ENCODE data around the gene TOE1.
"Not testable (repeated sequence)": the region's sequence is repeated elsewhere in the genome, so short reads cannot be mapped to it uniquely, and the experiment has no call there.

Gene TOE1
- 40.5 to 51.3 reads per million in 2 experiments for total RNA-seq

- peak; percentile 82 for DNase-seq (ENCODE audit: low read depth)
Measured at GRCh38 chr1:45339789-45340558, at the start of gene TOE1, which contains the start of gene MUTYH. Gene TOE1 (plus strand): TSS chr1:45340170. CDS start chr1:45340253, 83 bp downstream. Gene MUTYH (minus strand): TSS chr1:45340440. CDS start chr1:45334505, 5,935 bp downstream.

- DNase-seq (ENCODE audit: low read depth): not testable (repeated sequence)
Measured at GRCh38 chr1:45291002-45291401, 49.0 kb upstream of the TOE1 start.

DNA sequence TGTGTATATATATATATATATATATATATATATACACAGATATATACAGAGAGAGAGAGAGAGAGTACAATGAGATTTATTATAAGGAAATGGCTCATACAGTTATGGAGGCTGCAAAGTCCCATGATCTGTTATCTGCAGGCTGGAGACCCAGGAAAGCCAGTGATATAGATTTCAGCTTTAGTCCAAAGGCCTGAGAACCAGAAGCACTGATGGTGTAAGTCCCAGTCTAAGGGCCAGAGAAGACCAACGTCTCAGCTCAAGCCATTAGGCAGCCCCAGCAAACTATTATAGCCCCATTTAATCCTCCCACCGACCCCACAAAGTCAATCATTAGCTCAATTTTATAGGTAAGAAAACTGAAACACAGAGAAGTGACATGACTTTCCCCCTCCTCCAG lies 48.3 kb upstream of the TOE1 start:
- no peak for DNase-seq (ENCODE audit: low read depth)

DNA sequence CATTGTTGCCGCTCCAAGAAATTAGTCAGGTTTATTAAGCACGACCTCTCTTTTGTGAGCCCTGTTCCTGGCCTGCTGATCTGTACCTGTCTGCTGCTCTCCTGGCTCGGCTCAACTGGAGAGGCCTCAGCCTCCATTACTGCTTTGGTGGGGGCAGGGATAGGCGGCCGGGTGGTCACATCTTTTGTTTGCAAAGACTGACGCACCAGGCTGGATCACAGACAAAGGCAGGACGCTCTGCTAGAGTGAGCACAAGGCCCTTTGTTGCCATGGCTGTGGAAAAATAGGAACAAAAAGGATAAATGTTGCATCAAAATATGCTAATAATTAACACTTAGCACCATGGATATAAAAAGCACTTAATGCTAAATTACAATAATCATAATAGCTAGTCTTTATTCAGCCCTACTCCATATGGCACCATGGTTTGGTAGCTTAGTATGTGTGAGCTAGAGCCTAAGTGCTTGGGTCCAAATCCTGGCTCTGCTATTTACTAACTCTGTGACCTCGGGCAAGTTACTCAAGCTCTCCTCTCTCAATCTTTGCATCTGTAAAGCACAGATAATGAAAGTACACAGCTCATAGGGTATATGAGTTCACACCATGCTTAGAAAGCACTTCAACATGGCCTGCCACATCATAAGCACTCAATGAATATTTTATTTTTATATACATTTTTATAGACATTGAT lies 42.2 kb upstream of the TOE1 start:
- DNase-seq (ENCODE audit: low read depth): no peak

DNA sequence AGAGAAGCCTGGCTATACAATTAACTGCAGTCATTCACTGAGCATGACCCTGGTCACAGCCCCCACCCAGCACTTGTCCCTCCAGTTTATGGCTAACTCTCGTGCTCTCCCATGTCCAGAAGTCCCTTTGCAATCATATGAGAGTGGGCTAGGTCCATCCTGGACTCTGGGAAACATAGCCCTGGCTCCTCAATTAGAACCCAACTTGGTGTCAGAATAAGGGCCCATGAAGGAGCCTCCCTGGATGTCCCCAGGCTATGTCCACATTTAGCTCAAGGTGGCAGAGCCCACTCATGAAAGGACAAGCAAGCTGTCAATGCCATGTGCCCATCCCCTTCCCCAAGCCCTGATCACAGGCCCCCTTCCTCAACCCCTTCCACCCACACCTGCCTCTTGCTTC lies 40.7 kb upstream of the TOE1 start:
- DNase-seq (ENCODE audit: low read depth): no peak

DNA sequence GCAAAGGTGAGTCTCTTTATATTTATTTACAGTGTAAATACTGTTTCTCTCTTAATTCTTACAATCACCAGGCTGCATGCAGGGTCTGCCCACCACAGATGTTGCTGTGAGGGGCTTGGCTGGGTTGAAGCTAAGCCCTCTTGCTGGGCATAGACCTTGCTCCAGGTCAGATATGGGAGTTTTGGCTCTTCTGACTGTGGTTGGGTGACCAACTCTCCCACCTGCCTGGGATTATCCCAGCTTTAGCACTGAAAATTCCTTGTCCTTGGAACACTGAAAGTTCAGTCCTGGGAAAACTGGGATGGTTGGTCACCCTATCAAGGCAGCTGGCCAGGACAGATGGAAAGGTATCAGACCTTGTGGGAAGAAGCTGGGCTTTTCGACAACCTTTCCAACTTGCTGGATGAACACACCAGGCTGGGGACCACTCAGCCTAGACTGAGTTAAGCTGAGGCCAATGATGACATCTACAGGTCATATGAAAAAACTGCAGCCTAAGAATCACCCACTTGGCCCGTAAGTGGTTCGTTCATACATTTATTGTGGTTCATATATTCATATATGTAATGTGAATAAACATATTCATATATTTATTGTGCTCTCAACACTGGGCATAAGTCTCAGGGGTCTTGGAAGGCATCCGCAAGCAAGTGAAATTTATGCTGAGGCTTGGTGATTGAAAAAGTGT lies 39.8 kb upstream of the TOE1 start:
- DNase-seq (ENCODE audit: low read depth): peak; percentile 14

DNA sequence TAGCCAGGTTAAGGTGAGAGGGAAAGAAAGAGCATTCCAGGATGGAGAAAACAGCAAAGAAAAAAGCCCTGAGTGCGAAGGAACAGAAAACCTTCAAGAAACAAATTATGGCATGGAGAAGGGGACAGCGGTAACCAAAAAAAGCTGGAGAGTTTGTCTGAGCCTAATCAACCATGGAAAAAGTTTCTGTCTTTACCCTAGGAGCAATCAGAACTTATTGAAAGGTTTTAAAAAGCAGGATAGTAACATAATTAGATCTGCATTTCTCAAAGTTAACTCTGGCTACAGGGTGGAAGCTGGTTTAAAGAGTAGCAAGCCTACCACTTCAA lies 39.3 kb upstream of the TOE1 start:
- no peak for DNase-seq (ENCODE audit: low read depth)

DNA sequence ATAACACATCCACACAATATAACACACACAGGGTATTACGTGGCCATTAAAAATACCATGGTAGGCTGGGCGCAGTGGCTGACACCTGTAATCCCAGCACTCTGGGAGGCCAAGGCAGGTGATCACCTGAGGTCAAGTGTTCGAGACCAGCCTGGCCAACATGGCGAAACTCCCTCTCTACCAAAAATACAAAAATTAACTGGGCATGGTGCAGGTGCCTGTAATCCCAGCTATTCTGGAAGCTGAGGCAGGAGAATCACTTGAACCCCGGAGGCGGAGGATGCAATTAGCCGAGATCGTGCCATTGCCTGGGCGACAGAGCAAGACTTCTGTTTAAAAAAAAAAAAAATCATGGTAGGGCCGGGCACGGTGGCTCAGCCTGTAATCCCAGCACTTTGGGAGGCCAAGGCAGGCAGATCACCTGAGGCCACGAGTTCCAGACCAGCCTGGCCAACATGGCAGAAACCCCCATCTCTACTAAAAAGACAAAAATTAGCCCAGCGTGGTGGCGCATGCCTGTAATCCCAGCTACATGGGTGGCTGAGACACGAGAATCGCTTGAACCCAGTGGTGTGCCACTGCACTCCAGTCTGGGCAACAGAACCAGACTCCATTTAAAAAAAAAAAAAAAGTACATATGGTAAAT lies 37.3 kb upstream of the TOE1 start:
- DNase-seq (ENCODE audit: low read depth): no peak

DNA sequence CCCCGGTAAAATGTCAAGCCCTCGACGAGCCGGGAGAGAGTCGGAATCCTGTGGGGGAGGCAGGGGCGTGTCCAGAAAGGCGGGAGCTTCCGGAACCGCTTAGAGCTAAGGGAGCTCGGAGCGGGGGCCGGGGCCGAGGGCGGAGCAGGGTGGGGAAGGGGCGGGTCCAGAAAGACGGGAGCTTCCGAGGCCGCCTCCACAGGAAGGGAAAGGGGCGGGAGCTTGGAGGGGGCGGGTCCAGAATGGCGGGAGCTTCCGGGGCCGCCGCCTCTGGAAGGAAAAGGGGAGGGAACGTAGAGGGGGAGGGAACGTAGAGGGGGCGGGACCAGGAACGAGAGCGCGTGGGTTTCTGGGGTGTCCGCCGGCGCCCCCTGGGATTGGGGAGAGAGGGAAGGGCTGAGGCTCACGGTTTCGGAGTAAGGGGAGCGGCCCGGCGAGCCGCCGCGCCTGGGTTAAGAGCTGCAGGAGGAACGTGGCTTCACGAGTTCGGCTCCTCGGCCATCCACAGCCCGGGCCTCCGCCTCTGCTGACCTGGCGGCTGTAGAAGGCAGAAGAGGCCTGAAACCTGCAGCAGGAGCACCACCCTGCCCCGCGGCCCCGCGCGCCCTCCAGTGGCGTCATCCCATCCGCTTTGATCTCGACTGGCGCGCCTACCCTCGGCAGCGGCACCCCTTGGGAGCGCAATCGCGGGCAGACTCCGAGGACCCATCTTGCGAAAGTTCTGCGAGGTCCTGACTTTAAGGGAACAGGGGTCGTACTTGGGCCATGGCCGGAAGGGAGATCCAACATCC lies 36.3 kb upstream of the TOE1 start:
- DNase-seq (ENCODE audit: low read depth): peak; percentile 97

GRCh38 chr1:45304311-45305081 lies 35.5 kb upstream of the TOE1 start:
- DNase-seq (ENCODE audit: low read depth): no peak

GRCh38 chr1:45305231-45305630 lies 34.7 kb upstream of the TOE1 start:
- no peak for DNase-seq (ENCODE audit: low read depth)

- DNase-seq (ENCODE audit: low read depth): no peak
Measured at GRCh38 chr1:45306319-45306718, 33.7 kb upstream of the TOE1 start.

GRCh38 chr1:45306905-45307304 lies 33.1 kb upstream of the TOE1 start:
- DNase-seq (ENCODE audit: low read depth): no peak

DNA sequence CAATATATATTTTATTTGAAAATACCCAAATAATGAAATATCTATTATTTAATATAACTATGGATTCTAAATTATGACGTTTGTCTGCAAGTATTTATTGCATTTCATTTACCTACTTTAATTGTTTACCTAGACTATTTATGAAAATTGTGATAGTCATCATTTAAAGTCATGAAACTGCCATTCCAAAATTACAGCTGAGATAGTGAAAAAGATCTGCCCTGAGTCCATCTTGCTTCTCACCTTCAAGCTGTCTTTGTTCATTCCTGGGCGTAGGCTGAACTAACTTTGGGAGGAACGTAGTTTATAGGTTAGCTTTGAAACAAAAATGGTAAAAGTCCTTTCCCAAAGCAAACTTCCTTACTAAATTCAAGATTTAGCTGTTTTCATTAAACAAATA lies 25.7 kb upstream of the TOE1 start:
- DNase-seq (ENCODE audit: low read depth): no peak

DNA sequence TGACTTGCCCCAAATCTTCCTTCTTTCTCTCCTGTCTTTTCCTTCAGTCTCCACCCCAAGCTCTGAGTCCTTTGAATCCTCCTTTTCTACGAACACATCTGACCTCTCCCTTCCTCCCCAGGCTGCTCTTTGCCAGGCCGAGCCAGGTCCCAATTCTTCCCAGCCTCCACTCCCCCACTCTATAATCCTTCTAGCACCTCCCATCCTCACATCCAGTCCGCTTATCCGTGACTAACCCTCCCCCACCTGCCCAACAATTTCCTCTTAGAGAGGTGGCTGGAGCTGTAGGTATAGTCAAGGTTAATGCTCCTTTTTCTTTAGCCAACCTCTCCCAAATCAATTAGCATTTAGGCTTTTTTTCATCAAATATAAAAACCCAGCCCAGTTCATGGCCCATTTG lies 22.8 kb upstream of the TOE1 start:
- DNase-seq (ENCODE audit: low read depth): no peak

DNA sequence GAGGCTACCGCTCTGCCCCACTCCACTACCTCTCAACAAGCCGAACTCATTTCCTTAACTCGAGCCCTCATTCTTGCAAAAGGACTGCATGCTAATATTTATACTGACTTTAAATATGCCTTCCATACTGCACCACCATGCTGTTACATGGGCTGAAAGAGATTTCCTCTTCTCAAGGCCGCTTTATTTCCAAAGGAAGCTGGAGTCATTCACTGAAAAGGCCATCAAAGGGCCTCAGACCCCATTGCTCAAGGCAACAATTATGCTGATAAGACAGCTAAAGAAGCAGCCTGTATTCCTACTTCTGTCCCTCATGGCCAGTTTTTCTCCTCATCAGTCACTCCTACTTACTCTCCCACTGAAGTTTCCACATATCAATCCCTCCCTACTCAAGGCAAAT lies 20.2 kb upstream of the TOE1 start:
- DNase-seq (ENCODE audit: low read depth): no peak

DNA sequence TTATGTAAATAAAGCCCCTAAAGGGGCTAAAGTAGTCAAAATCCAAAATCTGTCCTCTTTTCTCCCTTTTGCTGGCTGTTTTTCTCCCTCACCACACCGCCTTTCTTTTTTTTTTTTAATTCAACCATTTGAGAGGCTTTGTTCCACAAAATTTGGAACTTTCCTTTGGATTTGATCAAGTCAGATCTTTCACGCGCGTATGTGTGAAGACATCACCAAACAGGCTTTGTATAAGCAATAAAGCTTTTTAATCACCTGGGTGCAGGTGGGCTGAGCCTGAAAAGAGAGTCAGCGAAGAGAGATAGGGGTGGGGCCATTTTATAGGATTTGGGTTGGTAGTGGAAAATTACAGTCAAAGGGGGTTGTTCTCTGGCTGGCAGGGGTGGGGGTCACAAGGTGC lies 18.5 kb upstream of the TOE1 start:
- no peak for DNase-seq (ENCODE audit: low read depth)

DNA sequence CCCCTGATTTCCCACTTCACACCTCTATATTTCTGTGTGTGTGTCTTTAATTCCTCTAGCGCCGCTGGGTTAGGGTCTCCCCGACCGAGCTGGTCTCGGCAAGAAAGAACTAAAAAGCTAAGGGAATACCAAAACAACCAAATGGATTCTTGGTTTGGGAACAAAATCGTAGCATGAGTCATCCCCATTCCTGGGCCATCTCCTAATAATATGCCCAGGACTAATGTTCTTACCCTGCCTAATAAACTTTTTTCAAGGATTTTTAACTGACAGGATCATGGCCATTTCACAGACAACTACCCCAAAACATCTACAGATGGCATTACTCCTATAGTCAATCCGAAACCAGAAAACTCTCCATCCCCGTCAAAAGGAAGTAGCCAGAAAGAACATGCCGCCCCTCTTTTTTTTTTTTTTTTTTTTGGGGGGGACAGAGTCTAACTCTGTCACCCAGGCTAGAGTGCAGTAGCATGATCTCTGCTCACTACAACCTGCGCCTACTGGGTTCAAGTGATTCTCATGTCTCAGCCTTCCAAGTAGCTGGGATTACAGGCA lies 17.4 kb upstream of the TOE1 start:
- DNase-seq (ENCODE audit: low read depth): no peak

DNA sequence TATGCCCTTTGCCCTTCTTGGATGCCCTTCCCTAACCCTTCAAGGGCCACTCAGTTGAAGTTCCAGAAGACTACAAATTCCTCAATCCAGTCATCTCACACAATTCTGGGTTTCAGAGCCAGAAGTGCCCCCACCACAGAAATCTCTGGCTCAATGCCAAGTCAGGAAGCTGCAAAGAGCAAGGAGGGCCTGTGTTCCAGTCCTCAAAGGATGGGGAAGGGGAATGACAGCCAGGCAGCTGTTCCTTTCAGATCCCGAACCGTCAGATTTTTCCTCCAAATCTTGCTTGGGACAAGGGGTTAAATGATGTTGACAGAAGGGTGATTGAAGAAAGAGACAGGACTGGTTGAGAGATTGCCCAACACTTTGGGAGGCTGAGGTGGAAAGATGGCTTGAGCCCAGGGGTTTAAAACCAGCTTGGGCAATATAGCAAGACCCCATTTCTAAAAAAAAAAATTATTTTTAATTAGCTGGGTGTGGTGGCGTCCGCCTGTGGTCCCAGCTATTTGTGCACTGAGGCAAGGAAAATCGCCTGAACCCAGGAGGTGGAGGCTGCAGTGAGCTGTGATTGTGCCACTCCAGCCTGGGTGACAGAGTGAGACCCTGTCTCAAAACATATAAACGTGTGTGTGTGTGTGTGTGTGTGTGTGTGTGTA lies 14.0 kb upstream of the TOE1 start:
- DNase-seq (ENCODE audit: low read depth): no peak

All from T follicular helper cell (primary cell).